Measurements from ENCODE around the gene BCL2A1. TPM values are rescaled to one million over a fixed set of nuclear protein-coding genes. Genes with fewer than 3 reads are reported as not detected.

Gene BCL2A1
- total RNA-seq, 1 experiment from 2014 or later: 0.44 TPM

DNA sequence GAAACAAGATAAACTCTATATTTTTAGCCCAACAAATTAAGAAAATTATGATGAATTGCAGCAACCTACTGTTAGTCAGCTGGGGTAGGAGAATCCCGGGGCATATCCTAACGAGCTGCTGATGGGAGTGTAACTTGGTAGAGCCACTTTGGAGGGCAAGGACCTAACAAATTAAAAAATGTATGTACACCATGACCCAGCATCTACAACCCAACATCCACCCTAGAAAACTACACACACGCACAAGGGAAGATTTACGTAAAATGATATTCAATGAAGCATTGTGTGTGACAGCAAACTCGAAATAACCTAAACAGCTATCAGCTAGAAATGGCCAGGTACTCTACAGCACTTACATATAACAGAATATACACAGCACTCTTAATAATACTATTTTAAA lies 1.9 kb downstream of the BCL2A1 start:
- CTCF ChIA-PET: no interaction called here
- no peaks in the 10 kb centered on the region for H3K79me2 ChIP-seq (ENCODE audit: insufficient read depth, low read length)

DNA sequence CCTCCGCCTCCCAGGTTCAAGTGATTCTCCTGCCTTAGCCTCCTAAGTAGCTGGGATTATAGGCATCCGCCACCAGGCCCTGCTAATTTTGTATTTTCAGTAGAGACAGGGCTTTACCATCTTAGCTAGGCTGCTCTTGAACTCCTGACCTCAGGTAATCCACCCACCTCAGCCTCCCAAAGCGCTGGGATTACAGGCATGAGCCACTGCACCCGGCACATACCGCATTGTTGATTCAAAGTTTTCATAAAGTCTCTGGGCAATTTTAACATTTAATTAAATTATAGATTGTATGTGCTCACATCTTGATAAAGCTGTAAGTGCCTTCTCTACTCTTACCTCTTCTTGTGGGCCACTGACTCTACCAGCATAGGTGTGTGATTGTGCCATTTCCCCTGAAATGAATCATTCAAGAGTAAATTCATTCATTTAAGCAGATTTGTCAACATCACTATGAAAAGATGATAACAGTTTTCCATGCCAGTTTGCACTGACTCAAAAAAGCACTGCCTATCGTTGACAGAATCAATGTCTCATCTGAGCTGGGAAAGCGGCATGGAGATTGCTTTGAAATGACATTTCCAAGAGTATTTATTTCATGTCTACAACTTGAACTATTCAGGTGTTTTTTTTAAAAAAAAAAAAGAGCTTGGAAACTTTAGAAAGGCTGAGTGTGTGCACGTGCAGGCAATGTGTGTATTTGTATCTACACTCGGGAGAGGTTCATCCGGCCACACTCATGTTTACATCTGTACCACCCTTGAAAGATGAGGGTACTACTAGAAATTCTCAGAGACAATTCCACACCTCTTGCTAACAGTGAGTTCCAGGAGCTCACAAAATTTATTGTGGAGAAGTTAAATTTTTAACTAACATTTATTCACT lies 3.5 kb downstream of the BCL2A1 start:
- CTCF ChIA-PET: no interaction called here
- Histone ChIP-seq H3K9ac (ENCODE audit: low read length) (no peak overlapping the region), H3K9me2 (ENCODE audit: insufficient read depth) (no peaks in the 10 kb centered on the region), H3K27ac (ENCODE audit: low read depth, low read length) (no peak overlapping the region), H3K27me3 (ENCODE audit: insufficient read depth, low read length) (no peaks in the 10 kb centered on the region), H4K20me1 (ENCODE audit: insufficient read depth) (no peaks in the 10 kb centered on the region), H3K4me3 (replicated peaks in 1 of 2; ENCODE audit: low read depth in 1 of 2, low read length in 2 of 2) (no peak overlapping the region), H3K79me2 (ENCODE audit: insufficient read depth, low read length) (no peaks in the 10 kb centered on the region), H2AFZ (ENCODE audit: low read depth, low read length, poor library complexity, severe bottlenecking) (no peak overlapping the region), H3K36me3 (ENCODE audit: control insufficient read depth in 1 of 2, insufficient read depth in 2 of 2, low read length in 2 of 2) (no peaks in the 10 kb centered on the region), H3K4me1 (ENCODE audit: control insufficient read depth in 1 of 2, insufficient read depth in 2 of 2, low read length in 2 of 2) (no peaks in the 10 kb centered on the region), H3K9me3 (ENCODE audit: control insufficient read depth in 1 of 2, insufficient read depth in 1 of 2, low read depth in 1 of 2, low read length in 2 of 2) (no peaks in the 10 kb centered on the region), H3K4me2 (ENCODE audit: low read length) (no peak overlapping the region)
- BruUV-seq (replicated peaks): no TSS peak
- ATAC-seq (no peak), DNase-seq (ENCODE audit: low read depth, low spot score) (no peak)
- intact Hi-C loops (cut with micrococcal nuclease): no loop called here
- POLR2A ChIA-PET: no interaction called here
- TF ChIP-seq CEBPB (IDR thresholded peaks at IDR 0.05; ENCODE audit: low read depth) (no peak), ELF1 (IDR thresholded peaks at IDR 0.05; ENCODE audit: borderline replicate concordance, low read depth) (no peak), EZH2 (IDR thresholded peaks at IDR 0.05) (no peak), SIN3A (IDR thresholded peaks at IDR 0.05; ENCODE audit: low read depth) (no peak), POLR2AphosphoS5 (IDR thresholded peaks at IDR 0.05; ENCODE audit: low read depth, low read length) (no peak), FOSL1 (IDR thresholded peaks at IDR 0.05; ENCODE audit: low read depth) (no peak), RAD21 (IDR thresholded peaks at IDR 0.05; ENCODE audit: low read depth) (no peak), SP1 (IDR thresholded peaks at IDR 0.05; ENCODE audit: low read depth) (no peak), TCF7L2 (IDR thresholded peaks at IDR 0.05; ENCODE audit: borderline replicate concordance, extremely low read depth, insufficient read depth, insufficient read length) (no peak), YY1 (IDR thresholded peaks at IDR 0.05; ENCODE audit: extremely low read depth, insufficient replicate concordance, low read depth, low read length) (no peak), CBX3 (IDR thresholded peaks at IDR 0.05; ENCODE audit: low read depth) (no peak), SRF (IDR thresholded peaks at IDR 0.05; ENCODE audit: low read depth) (no peak)
- TF ChIP-seq, protein P1, sequence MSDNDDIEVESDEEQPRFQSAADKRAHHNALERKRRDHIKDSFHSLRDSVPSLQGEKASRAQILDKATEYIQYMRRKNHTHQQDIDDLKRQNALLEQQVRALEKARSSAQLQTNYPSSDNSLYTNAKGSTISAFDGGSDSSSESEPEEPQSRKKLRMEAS (IDR thresholded peaks at IDR 0.05): no peak
- RAD21 ChIA-PET (ENCODE audit: low non-redundant PET in 1 of 2, low total read pairs in 2 of 2, uncharacterized antibody in 2 of 2, unreplicated experiment in 2 of 2): no interaction called here

More for the DNA sequence above, 1.9 kb downstream of the BCL2A1 start:
- Histone ChIP-seq H3K27ac (ENCODE audit: low read depth, low read length) (no peak overlapping the region), H3K4me2 (ENCODE audit: low read length) (no peak overlapping the region), H3K4me1 (ENCODE audit: control insufficient read depth in 1 of 2, insufficient read depth in 2 of 2, low read length in 2 of 2) (no peaks in the 10 kb centered on the region), H3K9me3 (ENCODE audit: control insufficient read depth in 1 of 2, insufficient read depth in 1 of 2, low read depth in 1 of 2, low read length in 2 of 2) (no peaks in the 10 kb centered on the region), H3K9ac (ENCODE audit: low read length) (no peak overlapping the region), H2AFZ (ENCODE audit: low read depth, low read length, poor library complexity, severe bottlenecking) (no peak overlapping the region), H3K27me3 (ENCODE audit: insufficient read depth, low read length) (no peaks in the 10 kb centered on the region), H4K20me1 (ENCODE audit: insufficient read depth) (no peaks in the 10 kb centered on the region), H3K9me2 (ENCODE audit: insufficient read depth) (no peaks in the 10 kb centered on the region), H3K4me3 (replicated peaks in 1 of 2; ENCODE audit: low read depth in 1 of 2, low read length in 2 of 2) (no peak overlapping the region), H3K36me3 (ENCODE audit: control insufficient read depth in 1 of 2, insufficient read depth in 2 of 2, low read length in 2 of 2) (no peaks in the 10 kb centered on the region)
- ChIA-PET POLR2A (no interaction called here), RAD21 (ENCODE audit: low non-redundant PET in 1 of 2, low total read pairs in 2 of 2, uncharacterized antibody in 2 of 2, unreplicated experiment in 2 of 2) (no interaction called here)
- BruUV-seq (replicated peaks): no TSS peak
- intact Hi-C loops (cut with micrococcal nuclease): no loop called here
- TF ChIP-seq EZH2phosphoT487 (IDR thresholded peaks at IDR 0.05; ENCODE audit: borderline replicate concordance) (no peak), ZNF274 (IDR thresholded peaks at IDR 0.05; ENCODE audit: low read depth, low read length) (no peak), EGR1 (IDR thresholded peaks at IDR 0.05; ENCODE audit: low read depth) (no peak), EZH2 (IDR thresholded peaks at IDR 0.05) (no peak), ZFX (IDR thresholded peaks at IDR 0.05) (no peak)
- no peak for ATAC-seq
- no peak for DNase-seq (ENCODE audit: low read depth, low spot score)
